Spleen (tissue), 7 donors: Measurements from ENCODE around the gene ZFYVE19.

Experiments
- POLR2A ChIP-seq, 3 donors: fragments of 450-650 bp; IDR thresholded peaks; one replicate each; pipeline ENCODE4 v1.5.1; 2017; ENCODE audit warnings: antibody characterized with exemption in 3 of 3, mild to moderate bottlenecking in 1 of 3
- TF ChIP-seq, protein P1 (sequence below), 11 experiments: fragments of 200-600 bp in 7 of 11; fragments of 450-650 bp in 4 of 11; sonication (generic) in 4 of 11; IDR thresholded peaks in 8 of 11; conservative IDR thresholded peaks in 3 of 11; 1 replicate in 7 of 11; 2 replicates in 4 of 11; pipeline versions ENCODE4 v1.4.0 to v1.8.0; 2016 to 2021; ENCODE audit warnings: antibody characterized with exemption in 11 of 11, inconsistent platforms in 4 of 11, mild to moderate bottlenecking in 1 of 11
- donor health status: DM: no; HTN: no; CAD: no; lungs with moderate emphysema.
- donor health status: DM: no; HTN: no; CAD: no.
- donor health status: DM: no; HTN: no; CAD: no.

GRCh38 chr15:40823572-40824343 is 16.9 kb downstream of the ZFYVE19 start:
- TF ChIP-seq, protein P1, sequence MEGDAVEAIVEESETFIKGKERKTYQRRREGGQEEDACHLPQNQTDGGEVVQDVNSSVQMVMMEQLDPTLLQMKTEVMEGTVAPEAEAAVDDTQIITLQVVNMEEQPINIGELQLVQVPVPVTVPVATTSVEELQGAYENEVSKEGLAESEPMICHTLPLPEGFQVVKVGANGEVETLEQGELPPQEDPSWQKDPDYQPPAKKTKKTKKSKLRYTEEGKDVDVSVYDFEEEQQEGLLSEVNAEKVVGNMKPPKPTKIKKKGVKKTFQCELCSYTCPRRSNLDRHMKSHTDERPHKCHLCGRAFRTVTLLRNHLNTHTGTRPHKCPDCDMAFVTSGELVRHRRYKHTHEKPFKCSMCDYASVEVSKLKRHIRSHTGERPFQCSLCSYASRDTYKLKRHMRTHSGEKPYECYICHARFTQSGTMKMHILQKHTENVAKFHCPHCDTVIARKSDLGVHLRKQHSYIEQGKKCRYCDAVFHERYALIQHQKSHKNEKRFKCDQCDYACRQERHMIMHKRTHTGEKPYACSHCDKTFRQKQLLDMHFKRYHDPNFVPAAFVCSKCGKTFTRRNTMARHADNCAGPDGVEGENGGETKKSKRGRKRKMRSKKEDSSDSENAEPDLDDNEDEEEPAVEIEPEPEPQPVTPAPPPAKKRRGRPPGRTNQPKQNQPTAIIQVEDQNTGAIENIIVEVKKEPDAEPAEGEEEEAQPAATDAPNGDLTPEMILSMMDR (IDR thresholded peaks at IDR 0.05 in 8 of 11, conservative IDR thresholded peaks at IDR 0.05 in 3 of 11) = no peak
- TF ChIP-seq POLR2A (IDR thresholded peaks at IDR 0.05) = no peak
